ENCODE data around the gene USH2A.
"Not testable (repeated sequence)": the region's sequence is repeated elsewhere in the genome, so short reads cannot be mapped to it uniquely, and the experiment has no call there.

- not testable (repeated sequence) for TF ChIP-seq CTCF, POLR2A (IDR thresholded peaks at IDR 0.05)
Observed at GRCh38 chr1:216009456-216009855, 413.8 kb downstream of the USH2A start.
